Esophagus squamous epithelium (tissue), 4 donors: ENCODE results near the gene DOC2A.

Experiments
- CTCF ChIP-seq, 6 experiments: fragments of 450-650 bp in 4 of 6; fragments of 200-600 bp in 2 of 6; sonication (generic) in 2 of 6; IDR thresholded peaks; one replicate each; pipeline ENCODE4 v1.5.1; 2016 to 2019; ENCODE audit warnings: antibody characterized with exemption in 6 of 6, mild to moderate bottlenecking in 4 of 6, moderate library complexity in 4 of 6
- POLR2A ChIP-seq, 4 donors: fragments of 450-650 bp; IDR thresholded peaks; one replicate each; pipeline ENCODE4 v1.6.1; 2017; ENCODE audit warnings: antibody characterized with exemption in 4 of 4, mild to moderate bottlenecking in 4 of 4, moderate library complexity in 3 of 4

- no peak for TF ChIP-seq CTCF (IDR thresholded peaks at IDR 0.05)
- no peak for TF ChIP-seq POLR2A (IDR thresholded peaks at IDR 0.05)
Observed at GRCh38 chr16:29972992-29973383, 37.8 kb downstream of the DOC2A start.
